ENCODE data around the gene NEK4.

The NEK4 gene

GRCh38 chr3:52770496-52771333 lies at the start of gene NEK4:
Gene NEK4 (minus strand): TSS chr3:52770940. CDS start chr3:52770746, 194 bp downstream.
- peak; percentile 78 to 87 (median 81) for DNase-seq (ENCODE audit: low read depth in 2 of 3, low spot score in 1 of 3)

- DNase-seq (ENCODE audit: low read depth in 2 of 3, low spot score in 1 of 3) = no peak
Observed at GRCh38 chr3:52819936-52820335, 49.2 kb upstream of the NEK4 start.

GRCh38 chr3:52817860-52818259 lies 47.1 kb upstream of the NEK4 start:
- DNase-seq (ENCODE audit: low read depth in 2 of 3, low spot score in 1 of 3) = no peak

DNA sequence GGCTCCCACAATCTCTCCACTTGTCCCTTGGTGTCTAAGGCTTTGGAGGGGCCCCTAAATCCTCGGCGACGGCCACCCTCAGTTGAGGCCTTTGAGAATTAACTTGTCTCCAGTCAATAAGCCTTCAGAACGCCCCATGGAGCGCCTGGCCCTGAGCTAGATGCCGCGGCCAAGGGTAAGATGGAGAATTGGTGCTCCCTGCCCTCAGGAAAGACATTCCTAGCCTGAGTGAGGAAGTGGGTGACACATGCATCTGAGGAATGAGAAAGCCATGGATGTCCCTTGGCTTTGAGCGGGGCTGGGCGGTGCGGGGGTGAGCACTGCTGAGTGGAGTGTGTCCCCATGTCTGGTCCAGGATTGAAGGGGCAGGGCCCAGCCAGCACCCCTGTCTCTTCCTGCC lies 46.5 kb upstream of the NEK4 start:
- no peak for DNase-seq (ENCODE audit: low read depth in 2 of 3, low spot score in 1 of 3)

DNA sequence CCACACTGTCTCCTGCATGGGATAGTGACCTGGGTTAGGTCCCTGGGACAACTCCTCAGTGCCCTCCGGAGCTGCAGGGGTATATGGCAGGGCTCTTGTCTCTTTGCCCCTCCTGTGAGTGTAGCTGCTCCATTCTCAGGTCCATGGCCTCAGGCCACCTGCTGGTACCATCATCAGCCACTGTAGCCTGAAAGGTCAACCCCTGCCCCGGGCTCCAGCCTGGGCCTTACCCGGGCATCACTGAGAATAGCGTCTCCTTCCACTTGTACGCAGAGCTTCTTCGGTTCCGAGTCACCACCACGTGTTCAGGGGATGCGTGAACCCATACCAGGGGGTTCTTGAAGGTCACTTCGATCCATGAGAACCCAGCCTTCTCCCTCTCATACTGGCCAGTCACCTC lies 45.9 kb upstream of the NEK4 start:
- DNase-seq (ENCODE audit: low read depth in 2 of 3, low spot score in 1 of 3) = no peak

DNA sequence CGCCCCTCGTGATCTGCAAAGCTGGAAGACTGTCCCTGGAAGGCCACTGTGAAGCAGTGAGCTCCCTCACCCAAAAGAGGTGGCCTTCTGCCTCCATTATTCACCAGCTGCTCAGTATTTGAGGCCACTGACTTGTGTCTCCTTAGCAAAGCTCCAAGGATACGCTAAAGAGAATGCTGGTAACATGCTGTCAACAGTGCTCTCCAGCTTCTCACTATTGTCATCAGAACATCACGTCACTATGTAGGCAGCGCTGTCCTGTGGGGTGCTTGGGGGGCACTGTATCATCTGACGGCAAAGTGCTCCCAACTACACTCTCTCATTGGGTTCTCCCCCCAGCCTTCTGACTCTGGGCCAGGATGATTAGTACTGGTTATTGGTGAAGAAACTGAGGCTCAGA lies 45.5 kb upstream of the NEK4 start:
- DNase-seq (ENCODE audit: low read depth in 2 of 3, low spot score in 1 of 3) = no peak

GRCh38 chr3:52813810-52814209 lies 43.1 kb upstream of the NEK4 start:
- no peak for DNase-seq (ENCODE audit: low read depth in 2 of 3, low spot score in 1 of 3)

- no peak for DNase-seq (ENCODE audit: low read depth in 2 of 3, low spot score in 1 of 3)
Observed at GRCh38 chr3:52811452-52812011, 40.8 kb upstream of the NEK4 start.

GRCh38 chr3:52810923-52811322 lies 40.2 kb upstream of the NEK4 start:
- no peak for DNase-seq (ENCODE audit: low read depth in 2 of 3, low spot score in 1 of 3)

DNA sequence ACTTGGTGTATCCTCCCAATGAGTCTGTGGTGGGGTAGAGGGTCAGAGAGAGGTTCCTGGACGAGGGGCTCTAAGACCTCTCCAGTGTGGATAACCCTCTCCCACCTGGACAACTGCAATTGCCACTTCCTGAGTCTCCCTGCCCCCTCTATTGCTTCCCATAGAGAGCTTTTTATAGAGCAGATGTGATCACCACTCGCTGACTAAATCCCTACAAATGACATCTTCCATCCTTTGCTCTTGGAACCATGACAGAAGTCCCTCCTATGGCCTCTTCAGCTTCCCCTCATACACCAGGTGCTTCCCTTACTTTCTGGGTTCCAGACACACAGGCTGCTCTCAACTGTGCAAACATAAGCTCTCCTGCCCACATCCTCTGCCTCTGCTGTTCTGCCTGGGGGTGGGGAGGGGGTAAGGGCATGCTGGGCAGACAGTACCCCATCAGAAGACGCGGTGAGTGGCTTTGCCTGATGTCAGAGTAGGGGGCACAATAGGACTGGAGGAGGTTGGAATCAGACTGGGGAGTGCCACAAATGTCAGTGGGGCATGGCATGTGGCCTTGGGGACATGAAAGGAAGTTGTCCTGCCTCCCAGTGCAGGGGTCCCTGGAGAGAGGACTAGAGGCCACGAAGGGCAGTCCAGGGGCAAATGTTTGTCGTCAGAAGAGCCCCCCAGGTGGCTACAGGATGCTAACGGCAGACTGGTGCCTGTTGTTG lies 39.1 kb upstream of the NEK4 start:
- no peak for DNase-seq (ENCODE audit: low read depth in 2 of 3, low spot score in 1 of 3)

GRCh38 chr3:52809149-52809548 lies 38.4 kb upstream of the NEK4 start:
- DNase-seq (ENCODE audit: low read depth in 2 of 3, low spot score in 1 of 3) = no peak

DNA sequence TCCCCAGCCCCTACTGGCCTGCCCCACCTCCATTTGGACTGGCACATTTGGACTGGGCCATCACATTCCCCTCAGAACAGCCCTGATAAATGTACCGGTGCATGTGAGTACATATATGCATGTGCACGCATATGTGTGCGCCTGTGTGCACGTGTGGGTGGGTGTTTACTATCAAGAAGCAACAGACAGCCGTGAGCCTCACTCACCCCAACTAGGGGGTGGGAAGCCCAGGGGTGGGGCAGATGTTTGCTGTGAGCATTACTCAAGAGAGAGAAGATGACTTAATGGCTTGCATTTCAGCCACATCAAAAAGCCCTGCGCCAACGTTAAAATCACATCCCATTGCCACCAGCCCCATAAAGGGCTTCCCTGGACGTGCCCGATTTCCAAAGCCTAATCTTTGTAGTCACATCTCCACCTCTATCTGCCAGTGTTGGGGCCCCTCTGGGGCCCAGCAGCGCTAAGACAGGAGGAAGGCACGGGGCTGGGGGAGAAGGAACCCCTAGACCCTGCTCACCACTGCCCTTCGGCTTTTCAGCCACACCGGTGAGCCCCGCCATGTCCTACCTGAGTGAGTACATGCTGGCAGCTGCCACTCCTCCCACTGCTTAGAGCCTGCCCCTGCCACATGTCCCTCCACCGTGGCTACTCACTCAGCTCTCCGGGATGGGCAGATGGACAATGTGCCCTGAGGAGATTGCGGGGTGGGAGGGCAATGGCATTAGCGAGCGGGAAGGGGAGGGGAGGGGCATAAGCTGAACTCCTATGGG lies 34.7 kb upstream of the NEK4 start:
- DNase-seq (ENCODE audit: low read depth in 2 of 3, low spot score in 1 of 3) = no peak

- DNase-seq (ENCODE audit: low read depth in 2 of 3, low spot score in 1 of 3) = no peak
Observed at GRCh38 chr3:52801839-52802238, 31.1 kb upstream of the NEK4 start.

DNA sequence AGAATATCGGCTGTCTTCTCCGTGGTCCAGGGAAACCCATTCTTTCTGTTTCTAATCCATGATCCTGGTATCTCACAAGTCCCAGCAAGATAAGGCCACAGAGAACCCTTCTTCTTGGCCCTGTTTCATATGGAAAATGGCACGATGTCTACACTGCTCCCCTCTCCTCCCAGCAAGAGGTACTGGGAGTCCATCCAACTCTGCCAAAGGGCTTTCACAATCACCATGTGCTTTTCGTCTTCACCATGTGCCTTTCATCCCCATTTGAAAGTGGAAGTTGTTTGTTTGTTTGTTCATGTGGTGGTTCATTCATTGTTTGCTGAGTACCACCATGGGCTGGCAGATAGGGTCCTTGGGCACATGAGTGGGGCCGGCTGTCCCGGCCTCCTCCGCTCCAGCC lies 29.3 kb upstream of the NEK4 start:
- DNase-seq (ENCODE audit: low read depth in 2 of 3, low spot score in 1 of 3) = no peak

- DNase-seq (ENCODE audit: low read depth in 2 of 3, low spot score in 1 of 3) = peak in 2 of 3 donors; percentile 5 to 8
Observed at GRCh38 chr3:52798978-52799476, 28.3 kb upstream of the NEK4 start.

- no peak for DNase-seq (ENCODE audit: low read depth in 2 of 3, low spot score in 1 of 3)
Observed at GRCh38 chr3:52798376-52798977, 27.7 kb upstream of the NEK4 start.

- DNase-seq (ENCODE audit: low read depth in 2 of 3, low spot score in 1 of 3) = no peak
Observed at GRCh38 chr3:52796411-52796810, 25.7 kb upstream of the NEK4 start.

GRCh38 chr3:52795298-52795900 lies 24.7 kb upstream of the NEK4 start:
- DNase-seq (ENCODE audit: low read depth in 2 of 3, low spot score in 1 of 3) = no peak

DNA sequence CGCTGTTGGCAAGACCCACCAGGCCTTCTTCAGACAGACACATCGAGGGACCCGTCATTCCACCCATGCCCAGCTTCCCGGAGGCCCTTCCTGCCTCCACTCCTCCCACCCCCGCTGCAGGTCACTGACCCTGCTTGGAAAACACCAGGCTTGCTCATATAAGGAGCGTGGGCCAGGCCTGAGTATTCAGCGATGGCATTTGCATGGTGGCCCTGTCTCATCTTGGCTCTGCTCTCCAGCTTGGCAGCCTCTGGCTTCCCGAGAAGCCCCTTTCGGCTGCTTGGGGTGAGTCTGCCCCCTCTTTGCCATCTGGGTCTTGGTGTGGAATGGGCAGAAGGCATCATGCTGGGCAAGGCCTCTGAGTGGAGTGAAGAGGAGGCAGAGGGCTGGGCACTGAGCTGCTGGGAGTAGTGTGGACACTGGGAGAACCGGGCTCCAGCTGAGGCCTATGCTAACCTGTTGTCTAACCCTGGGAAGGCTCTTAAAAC lies 23.9 kb upstream of the NEK4 start, which contains the start of gene ITIH3:
TSS of gene ITIH3 (plus strand) at position 185 of the 488 bp plus-strand sequence. CDS start at position 193, 8 bp downstream.
- DNase-seq (ENCODE audit: low read depth in 2 of 3, low spot score in 1 of 3) = no peak
